NOMO-1 treated with DMSO at 0.1 percent for 48 hours (cell line): ENCODE measurements around the gene GRIN3B.

Experiments used
- DNase-seq: peaks from one replicate; lab custom pipeline; 2025; ENCODE audit not compliant: unreplicated experiment; lab: John Stamatoyannopoulos, UW

GRIN3B gene

DNA sequence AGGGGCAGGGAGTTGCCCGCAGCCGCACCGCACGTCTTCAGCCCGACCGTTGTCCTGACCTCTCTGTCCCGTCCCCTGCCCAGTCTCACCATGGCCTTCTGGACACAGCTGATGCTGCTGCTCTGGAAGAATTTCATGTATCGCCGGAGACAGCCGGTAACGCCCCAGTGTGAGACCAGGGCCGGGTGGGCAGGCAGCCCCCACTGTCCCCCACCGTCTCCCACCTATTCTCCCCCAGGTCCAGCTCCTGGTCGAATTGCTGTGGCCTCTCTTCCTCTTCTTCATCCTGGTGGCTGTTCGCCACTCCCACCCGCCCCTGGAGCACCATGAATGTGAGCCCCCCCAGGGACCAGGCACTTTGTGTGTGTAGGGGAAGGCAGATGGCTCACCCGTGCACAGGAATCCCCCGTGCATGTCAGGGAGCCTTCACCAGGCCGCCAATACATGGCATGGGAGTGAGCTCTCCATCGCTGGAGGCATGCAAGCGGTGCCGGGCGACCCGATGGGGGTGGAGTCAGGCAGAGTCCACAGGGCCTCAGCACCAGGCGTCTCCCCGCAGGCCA lies 41.1 kb downstream of the GRIN3B start:
- DNase-seq: no peak

DNA sequence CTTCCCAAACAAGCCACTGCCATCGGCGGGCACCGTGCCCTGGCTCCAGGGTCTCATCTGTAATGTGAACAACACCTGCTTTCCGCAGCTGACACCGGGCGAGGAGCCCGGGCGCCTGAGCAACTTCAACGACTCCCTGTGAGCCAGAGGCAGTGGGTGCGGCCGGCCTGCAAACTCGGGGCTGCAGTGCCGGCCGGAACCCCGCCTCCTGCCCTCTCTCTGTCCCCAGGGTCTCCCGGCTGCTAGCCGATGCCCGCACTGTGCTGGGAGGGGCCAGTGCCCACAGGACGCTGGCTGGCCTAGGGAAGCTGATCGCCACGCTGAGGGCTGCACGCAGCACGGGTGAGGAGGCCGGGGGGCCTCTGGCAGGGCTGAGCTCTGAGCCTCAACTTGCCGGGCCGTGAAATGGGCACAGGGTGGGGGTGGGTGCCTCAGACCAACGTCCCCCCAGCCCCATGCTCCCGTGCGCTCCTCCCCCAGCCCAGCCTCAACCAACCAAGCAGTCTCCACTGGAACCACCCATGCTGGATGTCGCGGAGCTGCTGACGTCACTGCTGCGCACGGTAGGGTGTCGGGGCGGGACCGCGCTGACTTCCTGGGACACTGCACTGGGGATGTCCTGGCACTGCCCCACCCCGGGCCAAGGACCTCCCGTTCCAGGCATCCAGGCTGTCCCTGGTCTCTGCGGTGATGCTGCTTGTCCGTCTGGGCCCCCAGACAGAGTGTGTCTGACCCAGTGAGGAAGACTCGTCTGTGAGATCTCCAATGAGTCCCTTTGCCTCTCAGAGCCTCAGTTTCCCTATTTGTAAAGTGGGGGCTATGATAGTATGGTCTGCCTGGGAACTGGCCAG lies 41.8 kb downstream of the GRIN3B start:
- DNase-seq: no peak

DNA sequence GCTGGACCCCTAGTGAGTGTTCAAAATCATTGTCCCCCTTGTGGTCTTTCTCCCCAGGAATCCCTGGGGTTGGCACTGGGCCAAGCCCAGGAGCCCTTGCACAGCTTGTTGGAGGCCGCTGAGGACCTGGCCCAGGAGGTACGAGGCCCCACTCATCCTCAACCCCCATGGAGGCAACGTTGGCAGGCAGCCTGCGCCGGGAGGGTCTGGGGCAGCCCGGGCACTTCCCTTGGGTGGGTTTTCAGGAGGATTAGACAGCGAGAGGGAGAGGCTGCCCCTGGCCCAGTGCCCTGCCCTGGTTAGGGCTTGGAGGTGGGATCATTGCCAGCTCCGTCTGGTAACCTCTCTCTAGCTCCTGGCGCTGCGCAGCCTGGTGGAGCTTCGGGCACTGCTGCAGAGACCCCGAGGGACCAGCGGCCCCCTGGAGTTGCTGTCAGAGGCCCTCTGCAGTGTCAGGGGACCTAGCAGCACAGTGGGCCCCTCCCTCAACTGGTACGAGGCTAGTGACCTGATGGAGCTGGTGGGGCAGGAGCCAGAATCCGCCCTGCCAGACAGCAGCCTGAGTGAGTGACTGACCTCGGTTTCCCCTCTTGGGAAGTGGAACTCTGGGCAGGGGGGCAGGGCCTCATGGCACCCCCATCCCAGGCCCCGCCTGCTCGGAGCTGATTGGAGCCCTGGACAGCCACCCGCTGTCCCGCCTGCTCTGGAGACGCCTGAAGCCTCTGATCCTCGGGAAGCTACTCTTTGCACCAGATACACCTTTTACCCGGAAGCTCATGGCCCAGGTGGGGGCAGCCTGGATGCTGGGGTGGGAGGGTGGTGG lies 42.7 kb downstream of the GRIN3B start:
- no peak for DNase-seq

DNA sequence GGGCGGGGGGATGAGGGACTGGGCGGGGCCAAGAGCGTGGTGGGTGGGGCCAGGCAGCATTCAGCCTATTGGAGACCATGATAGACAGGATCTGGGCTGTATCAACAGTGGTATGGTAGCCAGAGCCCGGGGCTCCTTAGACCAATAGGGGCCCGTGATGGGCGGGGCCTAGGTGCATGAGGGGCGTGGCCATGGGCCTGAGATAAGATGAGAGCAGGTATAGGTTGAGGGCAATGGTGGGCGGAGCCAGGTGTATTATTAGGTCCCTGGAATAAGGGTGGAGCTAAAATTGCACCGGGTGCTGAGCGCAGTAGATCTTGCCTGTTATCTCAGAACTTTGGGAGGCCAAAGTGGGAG lies 45.0 kb downstream of the GRIN3B start:
- no peak for DNase-seq

DNA sequence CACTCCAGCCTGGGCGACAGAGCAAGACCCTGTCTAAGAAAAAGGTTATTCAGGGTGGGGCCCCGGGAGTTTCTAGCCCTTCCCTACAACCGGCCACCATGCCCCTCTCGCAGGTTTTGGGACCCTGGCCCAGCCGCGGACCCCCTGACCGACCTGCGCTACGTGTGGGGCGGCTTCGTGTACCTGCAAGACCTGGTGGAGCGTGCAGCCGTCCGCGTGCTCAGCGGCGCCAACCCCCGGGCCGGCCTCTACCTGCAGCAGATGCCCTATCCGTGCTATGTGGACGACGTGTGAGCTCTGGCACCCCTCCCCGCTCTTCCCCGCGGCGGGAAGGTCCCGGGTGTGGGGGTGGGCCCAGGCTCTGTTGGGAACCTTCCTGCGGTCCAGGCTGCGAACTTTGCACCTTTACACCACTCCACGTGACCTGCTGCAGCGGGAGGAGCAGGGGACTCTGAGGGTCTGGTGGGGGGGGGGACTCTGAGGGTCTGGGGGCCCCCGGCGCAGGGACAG lies 46.0 kb downstream of the GRIN3B start:
- no peak for DNase-seq

DNA sequence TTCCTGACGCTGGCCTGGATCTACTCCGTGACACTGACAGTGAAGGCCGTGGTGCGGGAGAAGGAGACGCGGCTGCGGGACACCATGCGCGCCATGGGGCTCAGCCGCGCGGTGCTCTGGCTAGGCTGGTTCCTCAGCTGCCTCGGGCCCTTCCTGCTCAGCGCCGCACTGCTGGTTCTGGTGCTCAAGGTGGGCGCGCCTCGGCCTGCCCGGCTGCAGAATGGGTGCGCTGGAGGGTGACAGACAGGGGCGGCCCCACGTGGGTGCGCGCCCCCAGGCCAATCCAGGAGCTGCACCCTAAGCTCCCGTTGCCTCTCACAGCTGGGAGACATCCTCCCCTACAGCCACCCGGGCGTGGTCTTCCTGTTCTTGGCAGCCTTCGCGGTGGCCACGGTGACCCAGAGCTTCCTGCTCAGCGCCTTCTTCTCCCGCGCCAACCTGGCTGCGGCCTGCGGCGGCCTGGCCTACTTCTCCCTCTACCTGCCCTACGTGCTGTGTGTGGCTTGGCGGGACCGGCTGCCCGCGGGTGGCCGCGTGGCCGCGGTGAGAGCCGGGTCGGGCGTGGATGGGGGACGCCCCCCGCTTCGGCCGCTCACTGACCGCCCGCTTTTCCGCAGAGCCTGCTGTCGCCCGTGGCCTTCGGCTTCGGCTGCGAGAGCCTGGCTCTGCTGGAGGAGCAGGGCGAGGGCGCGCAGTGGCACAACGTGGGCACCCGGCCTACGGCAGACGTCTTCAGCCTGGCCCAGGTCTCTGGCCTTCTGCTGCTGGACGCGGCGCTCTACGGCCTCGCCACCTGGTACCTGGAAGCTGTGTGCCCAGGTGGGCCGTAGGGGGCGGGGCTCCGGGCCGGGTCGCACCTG lies 46.8 kb downstream of the GRIN3B start:
- no peak for DNase-seq

DNA sequence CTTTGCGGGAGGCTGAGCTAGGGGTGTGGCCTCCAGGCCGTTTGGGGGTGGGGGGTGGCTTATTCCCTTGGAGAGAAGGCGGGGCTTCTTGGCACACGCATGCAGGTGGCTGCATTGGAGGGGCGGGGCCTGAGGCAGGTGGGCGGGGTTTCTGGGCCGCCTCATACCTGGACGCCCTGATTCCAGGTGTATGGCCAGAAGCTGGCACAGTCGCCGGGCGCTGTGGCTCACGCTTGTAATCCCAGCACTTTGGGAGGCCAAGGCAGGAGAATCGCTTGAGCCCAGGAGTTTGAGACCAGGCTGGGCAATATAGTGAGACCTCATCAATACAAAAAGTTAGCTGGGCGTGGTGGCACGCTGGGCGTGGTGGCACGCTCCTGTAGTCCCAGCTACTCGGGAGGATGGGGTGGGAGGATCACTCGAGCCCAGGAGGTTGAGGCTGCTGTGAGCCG lies 47.5 kb downstream of the GRIN3B start:
- no peak for DNase-seq

DNA sequence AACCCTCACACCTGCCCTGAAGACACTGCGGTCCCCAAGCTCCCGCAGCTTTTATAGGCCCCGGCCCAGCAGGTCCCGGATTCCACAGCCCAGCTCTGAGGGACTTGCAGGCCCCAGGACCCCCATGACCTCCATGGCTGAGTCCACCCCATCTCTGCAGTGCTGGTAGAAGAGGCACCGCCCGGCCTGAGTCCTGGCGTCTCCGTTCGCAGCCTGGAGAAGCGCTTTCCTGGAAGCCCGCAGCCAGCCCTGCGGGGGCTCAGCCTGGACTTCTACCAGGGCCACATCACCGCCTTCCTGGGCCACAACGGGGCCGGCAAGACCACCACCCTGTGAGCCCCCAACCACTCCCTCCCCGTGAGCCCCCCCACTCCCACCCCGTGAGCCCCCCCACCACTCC lies 48.9 kb downstream of the GRIN3B start:
- no peak for DNase-seq

DNA sequence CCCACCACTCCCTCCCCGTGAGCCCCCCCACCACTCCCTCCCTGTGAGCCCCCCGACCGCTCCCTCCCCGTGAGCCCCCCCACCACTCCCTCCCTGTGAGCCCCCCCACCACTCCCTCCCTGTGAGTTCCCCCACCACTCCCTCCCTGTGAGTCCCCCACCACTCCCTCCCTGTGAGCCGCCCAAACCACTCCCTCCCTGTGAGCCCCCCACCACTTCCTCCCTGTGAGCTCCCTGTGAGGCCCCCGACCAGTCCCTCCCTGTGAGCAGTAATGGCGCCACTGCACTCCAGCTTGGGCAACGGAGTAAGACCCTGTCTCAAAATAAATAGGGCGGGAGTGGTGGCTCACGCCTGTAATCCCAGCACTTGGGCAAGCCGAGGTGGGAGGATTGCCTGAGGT lies 49.6 kb downstream of the GRIN3B start:
- no peak for DNase-seq

DNA sequence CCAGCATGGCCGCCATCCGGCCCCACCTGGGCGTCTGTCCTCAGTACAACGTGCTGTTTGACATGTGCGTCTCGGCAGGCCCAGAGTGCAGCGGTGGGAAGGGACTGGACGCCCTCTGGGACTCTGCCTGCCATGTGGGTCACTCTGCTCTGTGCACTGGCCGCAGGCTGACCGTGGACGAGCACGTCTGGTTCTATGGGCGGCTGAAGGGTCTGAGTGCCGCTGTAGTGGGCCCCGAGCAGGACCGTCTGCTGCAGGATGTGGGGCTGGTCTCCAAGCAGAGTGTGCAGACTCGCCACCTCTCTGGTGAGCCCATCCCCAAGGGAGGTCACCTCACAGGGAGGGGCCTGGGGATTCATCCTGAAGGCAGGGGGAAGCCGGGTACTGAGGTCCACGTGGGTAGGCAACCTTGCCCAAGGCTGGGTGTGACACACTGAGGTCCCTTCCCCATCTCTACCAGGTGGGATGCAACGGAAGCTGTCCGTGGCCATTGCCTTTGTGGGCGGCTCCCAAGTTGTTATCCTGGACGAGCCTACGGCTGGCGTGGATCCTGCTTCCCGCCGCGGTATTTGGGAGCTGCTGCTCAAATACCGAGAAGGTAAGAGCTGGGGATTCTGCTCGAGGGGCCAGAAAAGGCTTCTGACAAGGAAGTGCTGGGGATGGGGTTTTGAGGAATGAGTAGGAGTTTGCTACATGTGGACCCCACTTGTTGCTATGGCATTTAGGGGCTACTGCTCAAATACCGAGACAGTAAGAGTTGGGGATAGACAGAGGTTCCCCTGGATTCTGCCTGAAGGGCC lies 51.0 kb downstream of the GRIN3B start:
- no peak for DNase-seq

DNA sequence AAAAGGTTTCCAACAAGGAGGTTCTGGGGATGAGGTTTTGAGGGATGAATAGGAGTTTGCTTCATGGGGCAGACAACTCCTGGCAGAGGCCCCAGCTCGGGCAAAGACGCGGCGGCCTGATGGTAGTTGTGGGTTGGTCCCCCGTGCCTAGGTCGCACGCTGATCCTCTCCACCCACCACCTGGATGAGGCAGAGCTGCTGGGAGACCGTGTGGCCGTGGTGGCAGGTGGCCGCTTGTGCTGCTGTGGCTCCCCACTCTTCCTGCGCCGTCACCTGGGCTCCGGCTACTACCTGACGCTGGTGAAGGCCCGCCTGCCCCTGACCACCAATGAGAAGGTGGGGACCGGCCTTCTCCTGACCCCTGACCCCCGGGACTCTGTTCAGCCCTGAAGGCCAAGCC lies 51.6 kb downstream of the GRIN3B start:
- no peak for DNase-seq

DNA sequence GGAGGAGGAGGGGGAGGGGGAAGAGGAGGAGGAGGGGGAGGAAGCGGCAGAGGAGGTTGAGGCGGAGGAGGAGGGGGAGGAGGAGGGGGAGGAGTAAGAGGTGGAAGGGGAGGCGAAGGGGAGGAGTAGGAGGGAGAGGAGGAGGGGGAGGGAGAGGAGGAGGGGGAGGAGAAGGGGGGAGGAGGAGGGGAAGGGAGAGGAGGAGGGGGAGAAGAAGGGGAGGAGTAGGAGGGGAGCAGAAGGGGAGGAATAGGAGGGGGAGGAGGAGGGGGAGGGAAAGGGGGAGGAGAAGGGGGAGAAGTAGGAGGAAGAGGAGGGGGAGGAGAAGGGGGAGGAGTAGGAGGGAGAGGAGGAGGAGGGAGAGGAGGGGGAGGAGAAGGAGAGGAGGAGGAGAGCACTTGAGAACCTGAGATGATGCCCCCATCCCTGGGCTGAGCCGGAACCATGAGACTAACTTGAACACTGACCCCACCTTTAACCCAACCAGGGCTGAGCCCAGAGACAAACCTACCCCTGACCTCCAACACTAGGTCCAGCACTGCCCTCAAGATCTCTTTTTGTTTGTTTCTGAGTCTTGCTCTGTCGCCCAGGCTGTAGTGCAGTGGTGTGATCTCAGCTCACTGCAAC lies 52.2 kb downstream of the GRIN3B start:
- no peak for DNase-seq

DNA sequence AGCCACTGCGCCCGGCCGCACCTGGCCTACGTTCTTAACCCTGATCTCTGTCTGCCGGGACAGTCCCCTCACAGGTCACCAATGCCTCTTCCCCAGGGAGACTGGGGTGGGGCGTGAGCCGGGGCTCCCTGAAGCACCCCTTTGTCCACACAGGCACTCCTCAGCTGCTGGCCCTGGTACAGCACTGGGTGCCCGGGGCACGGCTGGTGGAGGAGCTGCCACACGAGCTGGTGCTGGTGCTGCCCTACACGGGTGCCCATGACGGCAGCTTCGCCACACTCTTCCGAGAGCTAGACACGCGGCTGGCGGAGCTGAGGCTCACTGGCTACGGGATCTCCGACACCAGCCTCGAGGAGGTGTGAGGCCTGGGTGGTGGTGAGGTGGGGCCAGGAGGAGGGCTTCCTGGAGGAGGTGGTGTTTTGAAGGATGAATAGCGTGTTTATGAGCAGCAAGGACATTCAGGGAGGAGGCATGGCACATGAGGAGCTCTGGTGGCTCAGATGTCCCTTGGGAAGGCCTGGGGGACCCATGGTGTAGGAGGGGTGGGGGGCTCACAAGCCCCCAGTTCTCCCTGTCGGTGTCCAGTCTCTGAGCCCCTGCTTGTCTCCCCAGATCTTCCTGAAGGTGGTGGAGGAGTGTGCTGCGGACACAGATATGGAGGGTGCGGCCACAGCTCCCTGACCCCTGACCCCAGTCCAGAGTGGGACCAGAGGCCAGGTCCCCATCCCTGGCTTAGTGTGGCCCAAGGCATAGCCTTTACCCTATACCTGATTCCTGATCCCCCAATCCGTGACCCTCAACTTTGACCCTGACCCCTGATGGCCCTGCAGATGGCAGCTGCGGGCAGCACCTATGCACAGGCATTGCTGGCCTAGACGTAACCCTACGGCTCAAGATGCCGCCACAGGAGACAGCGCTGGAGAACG lies 53.2 kb downstream of the GRIN3B start:
- no peak for DNase-seq

DNA sequence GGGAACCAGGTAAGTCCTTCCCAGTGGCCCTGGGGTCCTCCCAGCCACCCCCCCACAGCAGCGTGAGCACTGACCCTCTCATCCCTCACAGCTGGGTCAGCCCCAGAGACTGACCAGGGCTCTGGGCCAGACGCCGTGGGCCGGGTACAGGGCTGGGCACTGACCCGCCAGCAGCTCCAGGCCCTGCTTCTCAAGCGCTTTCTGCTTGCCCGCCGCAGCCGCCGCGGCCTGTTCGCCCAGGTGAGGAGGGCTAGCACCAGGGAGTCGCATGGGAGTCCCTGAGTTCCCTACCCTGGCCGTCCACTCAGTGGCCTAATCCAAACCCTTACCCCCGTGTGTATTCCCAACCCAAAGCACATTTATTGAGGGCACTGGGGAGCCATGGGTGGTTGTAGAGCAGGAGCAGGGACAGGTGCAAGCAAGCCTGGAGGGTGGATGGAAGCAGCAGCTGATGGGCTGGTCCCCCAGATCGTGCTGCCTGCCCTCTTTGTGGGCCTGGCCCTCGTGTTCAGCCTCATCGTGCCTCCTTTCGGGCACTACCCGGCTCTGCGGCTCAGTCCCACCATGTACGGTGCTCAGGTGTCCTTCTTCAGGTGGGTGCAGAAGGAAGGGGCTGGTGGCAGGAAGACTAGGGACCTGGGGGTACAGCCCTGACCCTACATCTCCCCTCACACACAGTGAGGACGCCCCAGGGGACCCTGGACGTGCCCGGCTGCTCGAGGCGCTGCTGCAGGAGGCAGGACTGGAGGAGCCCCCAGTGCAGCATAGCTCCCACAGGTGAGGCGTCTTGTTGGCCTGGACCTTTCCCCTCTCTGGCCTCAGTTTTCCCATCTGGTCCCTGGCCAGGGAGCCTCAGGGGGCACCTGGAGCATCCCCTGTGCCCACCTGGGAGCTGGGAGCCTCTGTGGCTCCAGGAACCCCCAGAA lies 54.1 kb downstream of the GRIN3B start:
- no peak for DNase-seq

DNA sequence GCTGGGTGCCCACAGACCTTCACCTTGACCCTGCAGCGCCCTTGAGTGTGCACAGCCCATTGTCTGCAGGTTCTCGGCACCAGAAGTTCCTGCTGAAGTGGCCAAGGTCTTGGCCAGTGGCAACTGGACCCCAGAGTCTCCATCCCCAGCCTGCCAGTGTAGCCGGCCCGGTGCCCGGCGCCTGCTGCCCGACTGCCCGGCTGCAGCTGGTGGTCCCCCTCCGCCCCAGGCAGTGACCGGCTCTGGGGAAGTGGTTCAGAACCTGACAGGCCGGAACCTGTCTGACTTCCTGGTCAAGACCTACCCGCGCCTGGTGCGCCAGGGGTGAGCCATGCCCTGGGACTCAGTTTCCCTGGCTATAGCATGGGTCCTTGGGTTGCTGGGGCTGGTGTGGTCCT lies 54.8 kb downstream of the GRIN3B start:
- DNase-seq: no peak

DNA sequence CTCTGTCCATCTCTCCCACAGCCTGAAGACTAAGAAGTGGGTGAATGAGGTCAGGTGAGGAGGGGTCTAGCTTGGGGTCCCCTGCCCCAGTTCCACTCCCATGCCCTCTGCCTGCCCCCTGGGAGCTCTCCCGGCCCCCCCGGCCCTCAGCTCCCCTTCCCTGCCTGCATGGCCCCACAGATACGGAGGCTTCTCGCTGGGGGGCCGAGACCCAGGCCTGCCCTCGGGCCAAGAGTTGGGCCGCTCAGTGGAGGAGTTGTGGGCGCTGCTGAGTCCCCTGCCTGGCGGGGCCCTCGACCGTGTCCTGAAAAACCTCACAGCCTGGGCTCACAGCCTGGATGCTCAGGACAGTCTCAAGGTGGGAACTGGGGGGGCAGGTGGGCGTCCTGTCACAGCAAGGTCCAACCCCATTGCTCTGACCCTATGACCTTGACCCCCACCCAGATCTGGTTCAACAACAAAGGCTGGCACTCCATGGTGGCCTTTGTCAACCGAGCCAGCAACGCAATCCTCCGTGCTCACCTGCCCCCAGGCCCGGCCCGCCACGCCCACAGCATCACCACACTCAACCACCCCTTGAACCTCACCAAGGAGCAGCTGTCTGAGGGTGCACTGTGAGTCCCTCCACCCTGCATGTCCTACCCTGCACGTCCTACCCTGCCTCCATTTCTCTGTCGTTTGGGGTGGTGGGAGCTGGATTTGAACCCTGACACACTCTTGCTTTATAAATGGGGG lies 55.8 kb downstream of the GRIN3B start:
- DNase-seq: no peak
